GM19468 (cell line): ENCODE results near the gene GJD2.

Experiments
- ATAC-seq: cut with Tn5 transposase; IDR thresholded peaks from one replicate; pipeline ENCODE4 v1.9.1; 2021; ENCODE audit warnings: mild to moderate bottlenecking, moderate library complexity, moderate number of reproducible peaks; ENCODE audit not compliant: unreplicated experiment; ENCODE audit errors: extremely low read depth

GJD2 gene

GRCh38 chr15:34754674-34755418 lies at the start of gene GJD2:
GJD2 (minus strand) TSS chr15:34754998; CDS start chr15:34754488, 510 bp downstream.
- no peak for ATAC-seq

GRCh38 chr15:34804113-34804512 lies 49.3 kb upstream of the GJD2 start:
- no peak for ATAC-seq

- ATAC-seq: no peak
These were observed 48.3 kb upstream of the GJD2 start for GRCh38 chr15:34802803-34803750.

GRCh38 chr15:34802371-34802770 lies 47.6 kb upstream of the GJD2 start:
- ATAC-seq: no peak

- no peak for ATAC-seq
These were observed 44.6 kb upstream of the GJD2 start for GRCh38 chr15:34799149-34800101.

GRCh38 chr15:34796847-34797435 lies 42.1 kb upstream of the GJD2 start:
- no peak for ATAC-seq

GRCh38 chr15:34795267-34796081 lies 40.7 kb upstream of the GJD2 start, which contains the start of gene ACTC1:
ACTC1 (minus strand) TSS chr15:34795549; CDS start chr15:34794808, 741 bp downstream.
- ATAC-seq: no peak

GRCh38 chr15:34794590-34795206 lies 39.9 kb upstream of the GJD2 start:
- ATAC-seq: no peak

GRCh38 chr15:34793901-34794300 lies 39.1 kb upstream of the GJD2 start:
- no peak for ATAC-seq

- no peak for ATAC-seq
These were observed 38.3 kb upstream of the GJD2 start for GRCh38 chr15:34793071-34793470.

GRCh38 chr15:34791701-34792100 lies 36.9 kb upstream of the GJD2 start:
- no peak for ATAC-seq

GRCh38 chr15:34790121-34790520 lies 35.3 kb upstream of the GJD2 start:
- no peak for ATAC-seq

- no peak for ATAC-seq
These were observed 34.5 kb upstream of the GJD2 start for GRCh38 chr15:34789326-34789725.

- ATAC-seq: no peak
These were observed 31.4 kb upstream of the GJD2 start for GRCh38 chr15:34786206-34786605.

- no peak for ATAC-seq
These were observed 29.2 kb upstream of the GJD2 start for GRCh38 chr15:34783991-34784390.

GRCh38 chr15:34783431-34783830 lies 28.6 kb upstream of the GJD2 start:
- no peak for ATAC-seq

- ATAC-seq: no peak
These were observed 28.1 kb upstream of the GJD2 start for GRCh38 chr15:34782901-34783300.

- ATAC-seq: no peak
These were observed 25.9 kb upstream of the GJD2 start for GRCh38 chr15:34780725-34781124.
